GM19099 (cell line): Measurements from ENCODE around the gene FYN.

Experiments used
- POLR2A ChIP-seq: IDR thresholded peaks from 3 replicates; pipeline ENCODE4 v1.6.1; 2011; ENCODE audit warnings: low read depth; ENCODE audit not compliant: insufficient read length; ENCODE audit errors: extremely low read depth

FYN gene

GRCh38 chr6:111873178-111874024, at the start of gene FYN:
FYN (minus strand) TSS chr6:111873452; CDS start chr6:111720051, 153,401 bp downstream.
- TF ChIP-seq POLR2A, result peak; percentile 32

- no peak for TF ChIP-seq POLR2A
Observed at GRCh38 chr6:111922454-111923297, 49.4 kb upstream of the FYN start.

DNA sequence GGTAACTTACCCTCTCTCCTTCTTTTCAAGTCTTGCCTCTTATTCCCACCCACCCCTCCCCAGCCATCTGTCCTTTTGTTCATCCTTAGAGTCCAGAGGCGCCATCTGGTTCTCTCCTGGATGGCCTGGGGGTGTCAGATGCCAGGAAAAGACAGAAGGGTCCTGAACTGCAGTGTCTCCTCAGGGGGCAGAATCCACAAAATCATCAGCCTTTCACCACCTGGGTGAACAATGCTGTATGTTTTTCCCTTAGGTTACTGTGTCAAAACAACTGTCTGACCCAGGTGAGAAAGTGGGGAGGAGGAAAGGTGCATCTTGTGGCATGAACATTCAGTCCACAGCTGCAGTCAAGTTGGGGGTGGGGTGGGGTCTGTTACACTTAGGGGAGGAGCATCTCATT, 47.9 kb upstream of the FYN start:
- no peak for TF ChIP-seq POLR2A

DNA sequence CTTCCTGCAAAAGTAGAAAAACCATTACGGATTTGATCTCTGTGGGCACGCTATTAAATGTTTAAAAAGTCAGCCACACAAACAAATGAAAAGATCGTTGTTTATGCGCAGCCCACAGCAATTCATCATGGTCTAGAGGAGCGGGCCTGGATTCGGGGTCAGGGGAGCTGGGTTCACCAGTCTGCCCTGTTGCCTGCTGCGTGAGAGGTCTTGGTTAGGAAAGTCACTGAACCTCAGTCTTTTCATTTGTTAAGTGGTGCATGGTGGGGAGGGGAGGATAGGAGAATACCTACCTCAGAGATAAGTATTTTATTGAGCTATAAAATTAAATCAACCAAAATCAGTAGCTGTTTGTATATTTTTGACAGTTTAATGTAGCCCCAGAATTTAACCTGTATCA, 47.3 kb upstream of the FYN start:
- TF ChIP-seq POLR2A, result no peak

DNA sequence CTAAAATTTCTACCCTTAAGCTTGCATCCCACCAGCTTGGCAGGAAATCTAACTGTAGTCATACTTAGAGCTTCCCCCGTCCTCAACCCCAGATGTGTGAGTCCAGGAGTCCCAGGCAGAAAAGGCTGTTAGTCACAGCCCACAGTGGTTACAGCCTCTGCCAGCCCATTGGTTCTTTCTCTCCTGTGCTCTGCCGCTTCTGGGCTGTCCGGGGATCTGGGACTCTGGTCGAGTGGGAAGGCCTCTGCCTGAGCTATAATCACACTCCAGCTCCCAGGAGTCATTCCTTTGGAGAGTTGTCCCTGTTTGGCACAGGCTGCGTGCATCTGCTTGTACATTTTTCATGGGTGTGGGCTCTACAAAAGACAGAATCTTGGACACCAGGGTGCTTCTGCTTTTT, 45.6 kb upstream of the FYN start:
- TF ChIP-seq POLR2A, result no peak

GRCh38 chr6:111916747-111917146, 43.5 kb upstream of the FYN start:
- TF ChIP-seq POLR2A, result no peak

- TF ChIP-seq POLR2A, result no peak
Observed at GRCh38 chr6:111914617-111915016, 41.4 kb upstream of the FYN start.

DNA sequence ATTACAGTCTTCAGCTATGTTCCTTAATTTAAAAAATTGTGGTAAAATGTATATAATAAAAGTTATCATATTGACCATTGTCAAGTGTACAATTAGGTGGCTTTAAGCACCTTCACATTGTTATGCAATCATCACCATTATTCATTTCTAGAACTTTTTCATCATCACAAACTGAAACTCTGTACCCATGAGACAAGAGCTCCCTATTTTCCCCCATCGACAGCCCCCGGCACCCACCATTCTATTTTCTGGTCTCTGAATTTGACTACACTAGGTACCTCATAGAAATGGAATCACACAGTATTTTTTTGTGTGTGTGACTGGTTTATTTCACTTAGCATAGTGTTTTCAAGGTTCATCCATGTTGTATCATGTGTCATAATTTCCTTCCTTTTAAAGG, 39.7 kb upstream of the FYN start:
- no peak for TF ChIP-seq POLR2A

GRCh38 chr6:111911428-111911827, 38.2 kb upstream of the FYN start:
- TF ChIP-seq POLR2A, result no peak

DNA sequence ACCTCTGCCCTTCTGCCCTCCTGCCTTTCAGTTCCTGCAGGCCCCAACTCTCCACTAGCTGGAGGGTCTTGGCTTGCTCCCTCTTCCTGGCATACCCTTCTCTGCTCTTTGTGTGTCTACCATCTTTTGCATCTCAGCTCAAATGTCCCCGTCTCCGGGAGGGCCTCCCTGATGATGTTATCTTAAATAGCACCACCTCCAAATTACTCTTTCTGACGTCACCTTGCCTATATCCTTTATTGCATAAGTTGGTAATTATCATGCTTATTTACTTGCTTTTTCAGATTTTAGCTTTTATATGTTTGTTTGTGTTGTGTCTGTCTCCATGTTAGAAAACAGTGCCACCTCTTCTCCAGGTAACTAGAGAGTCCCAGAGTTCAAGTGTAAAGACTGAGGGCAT, 36.0 kb upstream of the FYN start:
- TF ChIP-seq POLR2A, result no peak

DNA sequence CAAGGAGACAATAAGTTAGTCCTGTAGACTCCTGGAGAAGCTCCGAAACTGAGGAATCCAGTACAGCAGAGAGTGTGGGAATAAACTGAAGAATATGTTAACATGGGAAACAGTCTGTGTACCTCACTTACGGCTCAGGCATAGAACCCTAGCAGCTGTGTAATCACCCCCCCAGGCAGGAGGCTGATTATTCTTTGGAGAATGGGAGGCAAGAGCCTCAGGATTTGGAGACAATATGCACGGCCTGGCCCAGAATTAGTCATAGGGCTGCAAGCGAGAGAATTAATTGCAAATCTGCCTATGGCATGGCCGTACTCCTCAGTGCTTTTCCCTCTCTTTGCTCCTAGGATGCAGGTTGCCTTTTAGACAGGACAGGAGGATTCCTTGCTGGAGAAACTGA, 27.5 kb upstream of the FYN start:
- TF ChIP-seq POLR2A, result no peak

DNA sequence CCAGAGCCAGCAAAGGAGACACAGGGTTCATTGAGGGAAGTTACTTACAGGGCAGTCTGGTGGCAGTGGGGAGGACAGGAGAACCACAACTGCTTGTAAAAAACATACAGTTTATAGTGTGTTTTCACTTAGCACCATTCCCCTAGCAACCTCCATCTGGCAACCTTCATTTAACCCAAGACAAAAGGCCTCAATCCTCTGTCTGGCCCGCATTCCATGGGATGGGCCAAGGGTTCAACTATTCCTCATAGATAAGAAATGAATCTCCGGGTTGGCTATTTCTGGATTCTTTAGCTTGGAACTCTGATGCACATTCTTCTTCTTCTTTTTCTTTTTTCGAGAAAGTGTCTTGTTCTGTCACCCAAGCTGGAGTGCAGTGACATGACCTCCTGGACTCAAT, 26.3 kb upstream of the FYN start:
- TF ChIP-seq POLR2A, result no peak

DNA sequence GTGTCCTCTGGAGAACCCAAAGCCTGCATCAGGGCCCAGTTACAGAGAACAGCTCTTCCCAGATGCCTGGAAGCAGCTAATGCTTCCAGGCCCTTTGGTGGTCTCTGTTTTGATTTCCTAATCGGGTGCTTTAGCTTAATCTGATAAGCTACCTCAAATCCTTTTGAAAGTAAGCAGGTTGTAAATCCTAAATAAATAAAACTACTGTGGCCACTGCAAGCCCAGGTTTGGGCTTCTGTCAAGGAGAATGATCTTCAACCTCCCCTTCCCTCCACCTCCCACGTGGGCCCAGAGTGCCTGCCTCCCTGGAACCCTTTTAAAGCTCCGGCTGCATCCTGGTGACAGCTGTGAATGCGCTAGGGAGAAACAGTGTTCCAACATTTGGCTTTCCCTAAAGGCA, 25.2 kb upstream of the FYN start:
- no peak for TF ChIP-seq POLR2A

GRCh38 chr6:111894951-111895350, 21.7 kb upstream of the FYN start:
- no peak for TF ChIP-seq POLR2A

DNA sequence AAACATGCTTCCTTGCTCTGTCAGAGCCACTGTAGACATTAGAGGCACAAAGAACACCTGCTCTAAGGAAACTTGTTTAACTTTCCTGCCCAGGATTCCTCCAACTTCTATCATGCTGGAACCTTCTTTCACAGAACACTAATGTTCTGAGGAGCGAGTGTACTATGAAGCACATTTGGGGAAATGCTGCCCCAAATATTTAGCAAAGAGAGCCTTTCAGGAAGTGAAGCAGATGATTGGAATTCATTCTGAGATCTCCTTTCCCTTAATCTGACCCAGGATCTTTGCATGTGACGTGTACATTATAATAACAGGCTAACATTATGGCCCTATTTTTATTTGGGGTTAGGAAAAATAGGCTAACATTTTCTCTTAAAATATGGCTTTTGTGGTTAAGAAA, 21.0 kb upstream of the FYN start:
- no peak for TF ChIP-seq POLR2A

GRCh38 chr6:111892431-111892830, 19.2 kb upstream of the FYN start:
- TF ChIP-seq POLR2A, result no peak

GRCh38 chr6:111890988-111891387, 17.7 kb upstream of the FYN start:
- TF ChIP-seq POLR2A, result no peak
